HFF-Myc (cell line): Measurements from ENCODE around the gene GRAMD1B.

Experiments used
- DNase-seq: peaks from one replicate; pipeline ENCODE4 v3.0.0-alpha.2; 2011; ENCODE audit warnings: low read depth; ENCODE audit errors: extremely low read depth
- H3K4me3 ChIP-seq: replicated peaks from 2 replicates; pipeline ENCODE4 v1.5.1; 2011; ENCODE audit warnings: low read depth, mild to moderate bottlenecking, control low read depth, low read length
- CTCF ChIP-seq: IDR thresholded peaks from 2 replicates; pipeline ENCODE4 v1.5.1; 2012; ENCODE audit warnings: mild to moderate bottlenecking, low read depth, low read length, control low read depth; ENCODE audit errors: missing control alignments

The GRAMD1B gene

GRCh38 chr11:123429913-123430720 is at the start of gene GRAMD1B:
TSS of gene GRAMD1B (plus strand) at chr11:123430269. CDS start at chr11:123430793, 524 bp downstream.
- peak within 1 kb of the TSS; percentile 67 for H3K4me3 ChIP-seq
- no peak for TF ChIP-seq CTCF
- DNase-seq = no peak

- DNase-seq = no peak
- no peak overlapping the region for H3K4me3 ChIP-seq
- TF ChIP-seq CTCF = no peak
Observed at GRCh38 chr11:123381149-123381548, 48.9 kb upstream of the GRAMD1B start.

GRCh38 chr11:123381817-123382554 is 48.1 kb upstream of the GRAMD1B start:
- no peak for TF ChIP-seq CTCF
- no peak for DNase-seq
- H3K4me3 ChIP-seq = no peak overlapping the region

GRCh38 chr11:123382555-123383074 is 47.5 kb upstream of the GRAMD1B start:
- DNase-seq = no peak
- no peak for TF ChIP-seq CTCF
- no peak overlapping the region for H3K4me3 ChIP-seq

DNA sequence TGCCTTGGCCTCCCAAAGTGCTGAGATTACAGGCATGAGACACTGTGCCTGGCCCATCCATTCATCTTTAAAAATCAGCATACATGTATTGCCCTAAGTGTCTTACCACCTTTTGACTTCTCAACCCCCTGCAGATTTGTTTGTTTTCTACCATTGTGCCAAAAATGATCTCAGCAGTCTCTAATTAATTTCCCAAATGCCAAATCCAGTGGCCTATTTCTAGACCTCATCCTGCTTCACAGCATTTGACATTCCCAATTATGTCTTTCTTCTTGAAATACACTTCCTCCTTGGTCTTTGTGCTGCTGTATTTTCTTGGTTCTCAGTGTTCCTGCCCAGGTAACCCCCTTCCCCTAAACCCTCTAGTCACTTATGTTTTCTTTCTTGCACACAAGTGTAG is 46.0 kb upstream of the GRAMD1B start:
- H3K4me3 ChIP-seq = no peak overlapping the region
- no peak for TF ChIP-seq CTCF

GRCh38 chr11:123386796-123387510 is 43.1 kb upstream of the GRAMD1B start:
- H3K4me3 ChIP-seq = no peak overlapping the region
- DNase-seq = no peak
- TF ChIP-seq CTCF = no peak

More for the DNA sequence above, 46.0 kb upstream of the GRAMD1B start:
- DNase-seq = no peak
